Measurements from ENCODE around the gene SLC25A26. TPM values are rescaled to one million over a fixed set of nuclear protein-coding genes. Genes with fewer than 3 reads are reported as not detected.
A peak's percentile ranks its signal among the peaks of the same experiment; 100 is the strongest.
"Not testable (repeated sequence)": the region's sequence is repeated elsewhere in the genome, so short reads cannot be mapped to it uniquely, and the experiment has no call there.

Gene SLC25A26
- polyA plus RNA-seq, 4 donors, result 10.3 to 21.0 (median 18.2) TPM

- H3K36me3 ChIP-seq (ENCODE audit: control insufficient read depth in 3 of 3, insufficient read depth in 2 of 3, low read depth in 1 of 3, low read length in 3 of 3), result peaks cover 0 to 3% (median 0%) of the 10 kb centered on the region in 3 donors
- H3K4me3 ChIP-seq (ENCODE audit: low read depth in 1 of 3, low read length in 3 of 3), result no peak overlapping the region
- peaks cover 0 to 4% (median 0%) of the 10 kb centered on the region in 3 donors for H3K4me1 ChIP-seq (ENCODE audit: control insufficient read depth in 3 of 3, insufficient read depth in 2 of 3, low read depth in 1 of 3, low read length in 2 of 3)
- DNase-seq, result peak in 1 of 2 donors; percentile 5
- WGBS, 3 donors, result 23 to 48% (median 40%) methylated on average over 4 of the region's 4 CpGs
- no peak for FAIRE-seq
- H3K9me3 ChIP-seq (ENCODE audit: control insufficient read depth in 2 of 2, insufficient read depth in 1 of 2, low read depth in 1 of 2, low read length in 1 of 2), result no peaks in the 10 kb centered on the region
- H3K27ac ChIP-seq (ENCODE audit: low read depth in 1 of 3, low read length in 2 of 3), result no peak overlapping the region
- no peaks in the 10 kb centered on the region for H3K27me3 ChIP-seq (ENCODE audit: control insufficient read depth in 3 of 3, insufficient read depth in 3 of 3, low read length in 3 of 3)
These were observed 79.1 kb downstream of the SLC25A26 start for GRCh38 chr3:66299891-66300290.

GRCh38 chr3:66302288-66302687 lies 81.5 kb downstream of the SLC25A26 start:
- DNase-seq, result peak in 1 of 2 donors; percentile 41
- H3K4me1 ChIP-seq (ENCODE audit: control insufficient read depth in 3 of 3, insufficient read depth in 2 of 3, low read depth in 1 of 3, low read length in 2 of 3), result peaks cover 0 to 4% (median 0%) of the 10 kb centered on the region in 3 donors
- FAIRE-seq, result no peak
- H3K27ac ChIP-seq (ENCODE audit: low read depth in 1 of 3, low read length in 2 of 3), result peak overlapping the region in 2 of 3 donors; percentile 32 to 91
- no peaks in the 10 kb centered on the region for H3K9me3 ChIP-seq (ENCODE audit: control insufficient read depth in 2 of 2, insufficient read depth in 1 of 2, low read depth in 1 of 2, low read length in 1 of 2)
- H3K4me3 ChIP-seq (ENCODE audit: low read depth in 1 of 3, low read length in 3 of 3), result no peak overlapping the region
- no peaks in the 10 kb centered on the region for H3K27me3 ChIP-seq (ENCODE audit: control insufficient read depth in 3 of 3, insufficient read depth in 3 of 3, low read length in 3 of 3)
- WGBS, 3 donors, result 74 to 89% (median 78%) methylated on average over 3 of the region's 3 CpGs
- peaks cover 0 to 3% (median 0%) of the 10 kb centered on the region in 3 donors for H3K36me3 ChIP-seq (ENCODE audit: control insufficient read depth in 3 of 3, insufficient read depth in 2 of 3, low read depth in 1 of 3, low read length in 3 of 3)

- DNase-seq, result peak in 1 of 2 donors; percentile 13
- Histone ChIP-seq H3K36me3 (ENCODE audit: control insufficient read depth in 3 of 3, insufficient read depth in 2 of 3, low read depth in 1 of 3, low read length in 3 of 3) (peaks cover 0 to 3% (median 0%) of the 10 kb centered on the region in 3 donors), H3K9me3 (ENCODE audit: control insufficient read depth in 2 of 2, insufficient read depth in 1 of 2, low read depth in 1 of 2, low read length in 1 of 2) (no peaks in the 10 kb centered on the region), H3K4me3 (ENCODE audit: low read depth in 1 of 3, low read length in 3 of 3) (no peak overlapping the region), H3K27ac (ENCODE audit: low read depth in 1 of 3, low read length in 2 of 3) (peak overlapping the region in 2 of 3 donors; percentile 48 to 88), H3K4me1 (ENCODE audit: control insufficient read depth in 3 of 3, insufficient read depth in 2 of 3, low read depth in 1 of 3, low read length in 2 of 3) (peaks cover 0 to 4% (median 0%) of the 10 kb centered on the region in 3 donors), H3K27me3 (ENCODE audit: control insufficient read depth in 3 of 3, insufficient read depth in 3 of 3, low read length in 3 of 3) (no peaks in the 10 kb centered on the region)
- WGBS, 3 donors, result 83 to 87% (median 86%) methylated on average over 3 of the region's 3 CpGs
- FAIRE-seq, result no peak
These were observed 82.7 kb downstream of the SLC25A26 start for GRCh38 chr3:66303491-66303901.

- H3K36me3 ChIP-seq (ENCODE audit: control insufficient read depth in 3 of 3, insufficient read depth in 2 of 3, low read depth in 1 of 3, low read length in 3 of 3), result peaks cover 0 to 3% (median 0%) of the 10 kb centered on the region in 3 donors
- WGBS, 3 donors, result 74 to 85% (median 83%) methylated on average over 3 of the region's 3 CpGs
- peaks cover 0 to 4% (median 0%) of the 10 kb centered on the region in 3 donors for H3K4me1 ChIP-seq (ENCODE audit: control insufficient read depth in 3 of 3, insufficient read depth in 2 of 3, low read depth in 1 of 3, low read length in 2 of 3)
- H3K4me3 ChIP-seq (ENCODE audit: low read depth in 1 of 3, low read length in 3 of 3), result no peak overlapping the region
- no peaks in the 10 kb centered on the region for H3K9me3 ChIP-seq (ENCODE audit: control insufficient read depth in 2 of 2, insufficient read depth in 1 of 2, low read depth in 1 of 2, low read length in 1 of 2)
- H3K27ac ChIP-seq (ENCODE audit: low read depth in 1 of 3, low read length in 2 of 3), result peak overlapping the region in 1 of 3 donors; percentile 88
- FAIRE-seq (no peak), DNase-seq (no peak)
- H3K27me3 ChIP-seq (ENCODE audit: control insufficient read depth in 3 of 3, insufficient read depth in 3 of 3, low read length in 3 of 3), result no peaks in the 10 kb centered on the region
These were observed 83.5 kb downstream of the SLC25A26 start for GRCh38 chr3:66304293-66304692.

GRCh38 chr3:66306086-66306485 lies 85.3 kb downstream of the SLC25A26 start:
- FAIRE-seq; H3K4me3 ChIP-seq (ENCODE audit: low read depth in 1 of 3, low read length in 3 of 3); H3K27me3 ChIP-seq (ENCODE audit: control insufficient read depth in 3 of 3, insufficient read depth in 3 of 3, low read length in 3 of 3); H3K9me3 ChIP-seq (ENCODE audit: control insufficient read depth in 2 of 2, insufficient read depth in 1 of 2, low read depth in 1 of 2, low read length in 1 of 2); DNase-seq; H3K27ac ChIP-seq (ENCODE audit: low read depth in 1 of 3, low read length in 2 of 3); H3K4me1 ChIP-seq (ENCODE audit: control insufficient read depth in 3 of 3, insufficient read depth in 2 of 3, low read depth in 1 of 3, low read length in 2 of 3); H3K36me3 ChIP-seq (ENCODE audit: control insufficient read depth in 3 of 3, insufficient read depth in 2 of 3, low read depth in 1 of 3, low read length in 3 of 3): not testable (repeated sequence)
- WGBS, 3 donors, result 94 to 95% (median 94%) methylated on average over 7 of the region's 7 CpGs

DNA sequence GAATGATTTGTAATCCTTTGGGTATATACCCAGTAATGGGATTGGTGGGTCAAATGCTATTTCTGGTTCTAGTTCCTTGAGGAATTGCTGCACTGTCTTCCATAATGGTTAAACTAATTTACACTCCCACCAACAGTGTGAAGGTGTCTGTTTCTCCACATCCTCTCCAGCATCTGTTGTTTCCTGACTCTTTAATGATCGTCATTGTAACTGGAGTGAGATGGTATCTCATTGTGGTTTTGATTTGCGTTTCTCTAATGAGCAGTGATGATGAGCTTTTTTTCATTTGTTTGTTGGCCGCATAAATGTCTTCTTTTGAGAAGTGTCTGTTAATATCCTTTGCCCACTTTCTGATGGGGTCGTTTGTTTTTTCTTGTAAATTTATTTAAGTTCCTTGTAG lies 86.2 kb downstream of the SLC25A26 start:
- DNase-seq, result peak in 1 of 2 donors; percentile 6
- H3K36me3 ChIP-seq (ENCODE audit: control insufficient read depth in 3 of 3, insufficient read depth in 2 of 3, low read depth in 1 of 3, low read length in 3 of 3); H3K9me3 ChIP-seq (ENCODE audit: control insufficient read depth in 2 of 2, insufficient read depth in 1 of 2, low read depth in 1 of 2, low read length in 1 of 2); FAIRE-seq; H3K27ac ChIP-seq (ENCODE audit: low read depth in 1 of 3, low read length in 2 of 3); H3K4me3 ChIP-seq (ENCODE audit: low read depth in 1 of 3, low read length in 3 of 3); H3K4me1 ChIP-seq (ENCODE audit: control insufficient read depth in 3 of 3, insufficient read depth in 2 of 3, low read depth in 1 of 3, low read length in 2 of 3); H3K27me3 ChIP-seq (ENCODE audit: control insufficient read depth in 3 of 3, insufficient read depth in 3 of 3, low read length in 3 of 3): not testable (repeated sequence)
- WGBS, 3 donors, result 69 to 75% (median 73%) methylated on average over 4 of the region's 4 CpGs

DNA sequence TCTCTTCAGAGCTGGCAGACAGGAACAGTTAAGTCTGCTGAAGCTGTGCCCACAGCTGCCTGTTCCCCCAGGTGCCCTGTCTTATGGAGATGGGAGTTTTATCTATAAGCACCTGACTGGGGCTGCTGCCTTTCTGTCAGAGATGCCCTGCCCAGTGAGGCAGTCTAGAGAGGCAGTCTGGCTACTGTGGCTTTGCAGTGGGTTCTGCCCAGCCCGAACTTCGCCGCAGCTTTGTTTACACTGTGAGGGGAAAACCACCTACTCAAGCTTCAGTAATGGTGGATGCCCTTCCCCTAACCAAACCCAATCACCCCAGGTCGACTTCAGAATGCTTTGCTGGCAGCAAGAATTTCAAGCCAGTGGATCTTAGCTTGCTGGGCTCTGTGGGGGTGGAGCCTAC lies 91.2 kb downstream of the SLC25A26 start:
- WGBS, 3 donors, result 90 to 98% (median 92%) methylated on average over 4 of the region's 4 CpGs

DNA sequence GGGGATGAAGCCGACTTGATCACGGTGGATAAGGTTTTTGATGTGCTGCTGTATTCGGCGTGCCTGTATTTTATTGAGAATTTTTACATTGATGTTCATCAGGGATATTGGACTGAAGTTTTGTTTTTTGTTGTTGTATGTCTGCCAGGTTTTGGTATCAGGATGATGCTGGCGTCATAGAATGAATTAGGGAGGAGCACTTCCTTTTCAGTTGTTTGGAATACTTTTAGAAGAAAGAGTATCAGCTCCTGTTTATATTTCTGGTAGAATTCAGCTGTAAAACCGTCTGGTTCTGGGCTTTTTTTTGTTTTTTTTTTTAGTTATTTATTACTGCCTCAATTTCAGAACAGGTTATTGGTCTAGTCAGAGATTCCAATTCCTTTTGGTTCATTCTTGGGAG lies 93.7 kb downstream of the SLC25A26 start:
- peaks cover 0 to 18% of the 10 kb centered on the region in 2 donors for H3K9me3 ChIP-seq (ENCODE audit: control insufficient read depth in 2 of 2, insufficient read depth in 1 of 2, low read depth in 1 of 2, low read length in 1 of 2)
- 68 to 90% (median 88%) methylated on average over 6 of the region's 6 CpGs for WGBS, 3 donors
- H3K4me1 ChIP-seq (ENCODE audit: control insufficient read depth in 3 of 3, insufficient read depth in 2 of 3, low read depth in 1 of 3, low read length in 2 of 3), result no peaks in the 10 kb centered on the region
- no peak overlapping the region for H3K27ac ChIP-seq (ENCODE audit: low read depth in 1 of 3, low read length in 2 of 3)
- peaks cover 0 to 2% (median 0%) of the 10 kb centered on the region in 3 donors for H3K36me3 ChIP-seq (ENCODE audit: control insufficient read depth in 3 of 3, insufficient read depth in 2 of 3, low read depth in 1 of 3, low read length in 3 of 3)
- DNase-seq (no peak), FAIRE-seq (no peak)
- H3K27me3 ChIP-seq (ENCODE audit: control insufficient read depth in 3 of 3, insufficient read depth in 3 of 3, low read length in 3 of 3), result no peaks in the 10 kb centered on the region
- H3K4me3 ChIP-seq (ENCODE audit: low read depth in 1 of 3, low read length in 3 of 3), result no peak overlapping the region

More for the DNA sequence above, 91.2 kb downstream of the SLC25A26 start:
- DNase-seq (no peak), FAIRE-seq (no peak)
- H3K36me3 ChIP-seq (ENCODE audit: control insufficient read depth in 3 of 3, insufficient read depth in 2 of 3, low read depth in 1 of 3, low read length in 3 of 3), result peaks cover 0 to 2% (median 0%) of the 10 kb centered on the region in 3 donors
- no peak overlapping the region for H3K4me3 ChIP-seq (ENCODE audit: low read depth in 1 of 3, low read length in 3 of 3)
- no peaks in the 10 kb centered on the region for H3K27me3 ChIP-seq (ENCODE audit: control insufficient read depth in 3 of 3, insufficient read depth in 3 of 3, low read length in 3 of 3)
- no peak overlapping the region for H3K27ac ChIP-seq (ENCODE audit: low read depth in 1 of 3, low read length in 2 of 3)
- peaks cover 0 to 18% of the 10 kb centered on the region in 2 donors for H3K9me3 ChIP-seq (ENCODE audit: control insufficient read depth in 2 of 2, insufficient read depth in 1 of 2, low read depth in 1 of 2, low read length in 1 of 2)
- no peaks in the 10 kb centered on the region for H3K4me1 ChIP-seq (ENCODE audit: control insufficient read depth in 3 of 3, insufficient read depth in 2 of 3, low read depth in 1 of 3, low read length in 2 of 3)

All from small intestine (tissue), 7 donors.